ENCODE results near the gene OMG.

The OMG gene

GRCh38 chr17:31250229-31250628 lies 46.8 kb downstream of the OMG start (continued):
- TF ChIP-seq PRDM2 (tag by site-specific recombination; IDR thresholded peaks at IDR 0.05; ENCODE audit: borderline replicate concordance) (no peak), SP3 (tag by site-specific recombination; IDR thresholded peaks at IDR 0.05) (no peak), ZNF501 (tag by site-specific recombination; IDR thresholded peaks at IDR 0.05) (no peak)

GRCh38 chr17:31249835-31250141 lies 47.3 kb downstream of the OMG start:
- ChIA-PET POLR2A (no interaction called here), CTCF (interaction anchor here (0.5 kb wide), 1 partner anchor 14 kb away, joined by 3 read pairs; no protein-coding TSS in a partner anchor)
- TF ChIP-seq ELK4 (IDR thresholded peaks at IDR 0.05; ENCODE audit: borderline replicate concordance, low read depth, low read length) (no peak), ZNF146 (tag by site-specific recombination; IDR thresholded peaks at IDR 0.05) (no peak), ZNF76 (tag by site-specific recombination; IDR thresholded peaks at IDR 0.05; ENCODE audit: borderline replicate concordance, low read depth) (no peak), SP7 (tag by site-specific recombination; IDR thresholded peaks at IDR 0.05) (no peak), ZBTB7A (tag by site-specific recombination; IDR thresholded peaks at IDR 0.05; ENCODE audit: low read depth) (no peak), REPIN1 (tag by site-specific recombination; IDR thresholded peaks at IDR 0.05; ENCODE audit: low read depth) (no peak), ZNF133 (tag by site-specific recombination; IDR thresholded peaks at IDR 0.05) (no peak), BCL11B (tag by site-specific recombination; IDR thresholded peaks at IDR 0.05; ENCODE audit: low read depth) (no peak), ZNF292 (tag by site-specific recombination; IDR thresholded peaks at IDR 0.05; ENCODE audit: borderline replicate concordance, low read depth) (no peak), ZNF132 (tag by site-specific recombination; IDR thresholded peaks at IDR 0.05; ENCODE audit: borderline replicate concordance) (no peak), MEIS1 (CRISPR knock-in tag; IDR thresholded peaks at IDR 0.05; ENCODE audit: borderline replicate concordance) (no peak)
- Histone ChIP-seq H3K27ac (ENCODE audit: extremely low read depth, low read depth, low read length) (no peak overlapping the region), H3K4me1 (ENCODE audit: control insufficient read depth, insufficient read depth, low read length) (peaks cover 2% of the 10 kb centered on the region; the same call in 1 of the 2 replicates), H3K9me3 (ENCODE audit: control insufficient read depth, insufficient read depth, low read depth, low read length) (no peaks in the 10 kb centered on the region), H3K36me3 (ENCODE audit: control insufficient read depth in 2 of 2, insufficient read depth in 1 of 2, low read length in 2 of 2) (peaks cover 23 to 31% of the 10 kb centered on the region in 2 experiments), H3K4me3 (ENCODE audit: low read depth, low read length) (no peak overlapping the region)

GRCh38 chr17:31248986-31249834 lies 47.8 kb downstream of the OMG start:
- Histone ChIP-seq H3K4me3 (ENCODE audit: low read depth, low read length) (no peak overlapping the region), H3K27ac (ENCODE audit: extremely low read depth, low read depth, low read length) (no peak overlapping the region), H3K36me3 (ENCODE audit: control insufficient read depth in 2 of 2, insufficient read depth in 1 of 2, low read length in 2 of 2) (peaks cover 28 to 36% of the 10 kb centered on the region in 2 experiments), H3K4me1 (ENCODE audit: control insufficient read depth, insufficient read depth, low read length) (no peaks in the 10 kb centered on the region), H3K9me3 (ENCODE audit: control insufficient read depth, insufficient read depth, low read depth, low read length) (no peaks in the 10 kb centered on the region)
- POLR2A ChIA-PET, result no interaction called here
- TF ChIP-seq AEBP2 (tag by site-specific recombination; IDR thresholded peaks at IDR 0.05; ENCODE audit: borderline replicate concordance) (no peak), ZBTB8A (tag by site-specific recombination; IDR thresholded peaks at IDR 0.05) (no peak), ZNF571 (tag by site-specific recombination; IDR thresholded peaks at IDR 0.05) (no peak), ZNF140 (tag by site-specific recombination; IDR thresholded peaks at IDR 0.05) (no peak), ZNF354C (tag by site-specific recombination; IDR thresholded peaks at IDR 0.05; ENCODE audit: borderline replicate concordance, low read depth) (no peak)
- CTCF ChIA-PET, result no interaction called here

All from HEK293 (cell line).